HL-60/S4 (cell line): Measurements from ENCODE around the gene ZCCHC14.

Experiments used
- in situ Hi-C: fragments of 300-500 bp; cut with MboI; formaldehyde crosslinking; loops from 2 replicates; pipeline ENCODE4 v1.14.3; 2022; ENCODE audit warnings: low sequenced_read_pairs

ZCCHC14 gene

GRCh38 chr16:87458424-87458915 is 34.4 kb downstream of the ZCCHC14 start:
- in situ Hi-C loops: no loop called here

GRCh38 chr16:87457709-87458423 is 35.0 kb downstream of the ZCCHC14 start:
- in situ Hi-C loops: no loop called here

DNA sequence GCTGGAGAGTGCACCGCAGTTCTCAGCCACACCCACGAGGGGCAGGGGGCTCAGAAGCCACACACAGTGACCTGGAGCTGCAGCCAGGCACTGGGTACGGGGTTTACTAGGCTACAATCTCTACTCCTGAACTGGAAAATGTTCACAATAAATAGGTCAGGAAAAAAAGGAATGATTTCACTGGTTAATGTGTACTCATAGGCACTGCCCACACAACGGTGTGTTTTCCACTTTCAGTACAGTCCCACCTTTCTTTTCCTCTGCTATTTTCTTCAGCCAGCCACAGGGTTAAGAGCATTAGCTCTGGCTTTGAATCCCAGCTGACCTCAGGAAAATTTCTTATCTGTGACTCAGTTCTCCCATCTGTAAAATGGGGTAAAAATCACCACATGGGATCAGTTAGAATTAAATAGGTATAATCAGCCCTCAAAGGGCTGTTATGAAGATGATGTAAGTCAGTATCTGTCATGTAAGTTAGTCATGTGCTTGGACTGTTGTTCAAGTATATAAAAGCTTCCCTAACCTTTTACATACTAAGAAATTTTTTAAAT is 35.7 kb downstream of the ZCCHC14 start:
- in situ Hi-C loops: no loop called here

GRCh38 chr16:87454391-87454790 is 38.4 kb downstream of the ZCCHC14 start:
- in situ Hi-C loops: no loop called here

DNA sequence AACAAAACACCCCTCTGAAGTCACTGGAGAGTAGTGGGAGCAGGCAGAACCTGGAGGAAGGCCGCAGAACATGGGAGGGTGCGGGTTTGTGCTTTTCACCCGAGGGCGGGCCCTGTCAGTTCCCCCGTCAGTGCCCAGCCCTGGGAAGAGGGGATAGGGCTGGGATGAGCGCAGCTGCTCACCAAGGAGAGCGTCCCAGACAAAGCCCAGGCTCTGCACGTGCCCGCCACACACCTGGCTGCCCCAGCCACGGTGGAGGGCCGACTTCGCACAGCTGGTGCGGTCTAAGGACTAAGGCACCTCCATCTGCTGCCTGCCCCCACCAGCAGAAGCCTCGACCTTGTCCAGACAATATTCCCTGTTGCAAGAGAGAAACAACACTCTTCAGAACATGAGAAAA is 39.5 kb downstream of the ZCCHC14 start:
- in situ Hi-C loops: no loop called here

DNA sequence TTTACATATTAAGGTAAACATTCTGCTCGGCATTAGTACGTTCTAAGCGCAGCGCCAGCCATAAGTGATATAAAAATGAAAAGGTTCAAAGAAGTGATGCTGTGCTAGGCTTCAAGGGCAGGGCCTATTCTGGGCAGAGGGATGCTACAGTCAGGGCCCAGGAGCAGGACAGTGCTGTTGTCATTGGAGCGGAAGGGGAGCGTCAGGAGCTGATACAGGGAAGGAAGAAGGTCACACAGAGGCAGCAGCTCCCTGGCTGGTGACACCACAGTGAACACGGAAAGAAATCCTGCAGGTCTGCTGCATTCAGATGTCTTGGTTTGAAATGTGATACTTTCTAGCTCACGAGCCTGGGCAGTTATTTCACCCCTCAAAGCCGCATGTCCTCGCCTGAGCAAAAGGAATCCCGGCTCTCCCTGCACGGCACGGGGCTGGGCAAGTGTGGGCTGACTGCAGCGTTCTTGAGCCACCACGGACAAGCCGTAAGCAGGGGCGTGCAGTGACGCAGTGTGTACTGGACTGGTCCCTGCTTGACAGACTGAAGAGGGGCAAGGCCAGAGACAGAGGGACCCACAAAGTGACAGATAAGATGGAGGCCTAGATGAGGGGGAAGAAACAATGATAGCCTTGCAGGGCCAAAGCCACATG is 41.1 kb downstream of the ZCCHC14 start:
- in situ Hi-C loops: no loop called here

- in situ Hi-C loops: no loop called here
These were observed 44.0 kb downstream of the ZCCHC14 start for GRCh38 chr16:87448866-87449265.

- in situ Hi-C loops: no loop called here
These were observed 45.5 kb downstream of the ZCCHC14 start for GRCh38 chr16:87447323-87447722.

DNA sequence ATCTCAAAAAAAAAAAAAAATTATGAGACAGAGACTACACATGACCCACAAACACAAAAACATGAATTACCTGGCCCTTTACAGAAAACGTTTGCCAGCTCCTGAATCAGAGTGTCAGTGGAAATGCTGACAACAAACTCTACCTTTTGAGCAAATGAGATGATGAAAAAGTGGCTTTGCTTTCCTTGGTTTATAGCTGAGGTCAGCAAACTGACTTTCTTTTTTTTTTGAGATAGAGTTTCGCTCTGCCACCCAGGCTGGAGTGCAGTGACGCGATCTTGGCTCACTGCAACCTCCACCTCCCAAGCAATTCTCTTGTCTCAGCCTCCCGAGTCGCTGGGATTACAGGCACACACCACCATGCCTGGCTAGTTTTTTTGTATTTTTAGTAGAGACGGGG is 46.3 kb downstream of the ZCCHC14 start:
- in situ Hi-C loops: no loop called here

DNA sequence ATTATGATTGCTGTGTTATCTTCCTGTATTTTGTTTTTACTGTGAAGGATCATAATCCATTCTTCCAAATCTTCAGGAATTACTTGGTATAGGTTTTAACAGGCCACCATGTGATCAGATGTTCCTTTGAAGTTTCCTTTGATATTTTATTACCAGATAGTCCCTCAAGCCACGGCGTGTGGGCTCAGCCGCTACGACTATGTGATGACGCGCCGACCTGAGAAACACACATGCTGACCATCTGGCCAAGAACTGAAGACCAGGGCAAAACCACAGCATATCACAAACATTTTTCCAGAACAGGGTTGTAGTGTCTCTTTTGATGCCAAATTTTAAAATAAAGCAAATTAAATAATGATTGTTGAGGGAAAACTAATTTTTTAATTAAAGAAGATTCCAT is 47.3 kb downstream of the ZCCHC14 start:
- in situ Hi-C loops: no loop called here

GRCh38 chr16:87443964-87444363 is 48.9 kb downstream of the ZCCHC14 start:
- in situ Hi-C loops: no loop called here

DNA sequence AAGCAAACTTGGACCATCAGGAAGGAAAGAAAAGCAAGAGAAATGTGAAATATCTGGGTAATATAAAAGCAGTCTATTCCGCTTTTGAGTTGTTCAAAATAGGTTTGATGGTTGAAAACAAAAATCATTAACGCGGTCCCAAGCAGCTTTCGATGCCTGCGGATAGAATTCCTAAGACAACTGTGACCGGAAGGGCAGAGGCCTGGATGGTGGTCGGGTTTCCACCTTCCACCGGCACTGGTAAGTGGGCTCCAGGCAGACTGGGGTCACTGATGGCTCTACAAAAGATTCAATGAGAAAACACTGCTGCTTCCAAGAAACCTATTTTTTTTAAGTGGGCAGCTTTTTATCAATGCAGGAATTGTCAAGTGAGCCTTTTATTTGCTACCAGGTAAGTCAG is 49.8 kb downstream of the ZCCHC14 start:
- in situ Hi-C loops: no loop called here

DNA sequence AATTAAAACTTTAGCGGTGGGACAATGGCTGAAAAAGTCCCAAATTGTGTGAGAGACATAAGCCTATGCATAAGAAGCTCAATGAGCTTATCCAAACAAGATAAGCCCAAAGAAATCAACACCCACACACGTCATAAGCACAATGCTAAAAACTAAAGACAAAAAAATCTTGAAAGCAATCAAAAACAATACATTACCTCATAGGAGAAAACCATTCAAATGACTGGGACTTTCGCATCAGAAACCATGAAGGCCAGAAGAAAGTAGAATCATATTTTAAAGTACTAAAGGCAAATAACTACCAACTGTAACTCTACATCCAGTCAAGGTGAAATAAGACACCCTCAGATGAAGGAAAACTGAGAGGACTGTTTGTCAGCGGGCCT is 50.2 kb downstream of the ZCCHC14 start:
- in situ Hi-C loops: no loop called here

DNA sequence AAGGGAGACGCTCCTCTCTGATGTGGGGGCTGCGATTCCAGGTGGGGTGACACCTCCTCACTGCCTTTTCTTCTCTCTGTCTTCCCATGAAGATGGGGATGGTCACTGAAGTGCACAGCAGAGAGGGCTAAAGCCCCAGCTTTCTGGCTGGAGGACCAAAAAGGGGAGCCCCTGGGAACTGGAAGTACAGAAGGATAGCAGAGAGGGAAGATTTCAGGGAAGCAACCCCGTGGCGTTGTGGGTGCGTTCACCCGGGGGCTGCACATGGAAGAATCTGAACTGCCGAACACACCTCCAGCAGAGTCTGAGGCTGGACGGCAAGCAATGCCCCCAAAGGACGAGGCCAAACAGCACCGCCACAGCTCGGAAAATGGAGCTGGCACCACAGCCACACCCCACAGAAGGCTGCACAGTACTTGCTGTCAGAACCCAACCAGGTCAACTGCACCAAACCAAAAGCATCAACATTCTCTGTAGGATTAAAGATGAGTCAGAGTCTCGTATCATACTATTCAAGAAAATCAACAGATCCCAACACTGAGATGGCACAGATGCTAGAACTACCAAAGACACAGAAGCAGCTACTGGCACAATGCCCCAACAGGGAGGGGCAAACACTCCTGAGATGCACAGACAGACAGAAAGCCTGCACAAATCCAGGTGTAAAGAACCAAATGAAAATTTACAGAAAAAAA is 50.8 kb downstream of the ZCCHC14 start:
- in situ Hi-C loops: no loop called here

DNA sequence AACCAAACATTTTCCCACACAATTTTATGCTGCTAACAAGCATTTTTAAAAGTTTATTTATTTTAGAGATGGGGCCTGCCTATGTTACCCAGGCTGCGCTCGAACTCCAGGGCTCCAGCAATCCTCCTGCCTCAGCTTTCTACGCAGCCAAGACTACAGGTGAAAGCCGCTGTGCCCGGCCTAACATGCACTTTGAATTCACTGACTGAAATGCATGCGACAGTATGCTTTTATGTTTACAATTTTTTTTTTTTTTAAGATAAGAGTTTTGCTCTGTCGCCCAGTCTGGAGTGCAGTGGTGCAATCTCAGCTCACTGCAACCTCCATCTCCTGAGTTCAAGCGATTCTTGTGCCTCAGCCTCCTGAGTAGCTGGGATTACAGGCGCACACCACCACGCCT is 52.9 kb downstream of the ZCCHC14 start:
- in situ Hi-C loops: no loop called here

GRCh38 chr16:87438611-87438985 is 54.2 kb downstream of the ZCCHC14 start:
- in situ Hi-C loops: no loop called here

- in situ Hi-C loops: no loop called here
These were observed 54.8 kb downstream of the ZCCHC14 start for GRCh38 chr16:87437911-87438610.

DNA sequence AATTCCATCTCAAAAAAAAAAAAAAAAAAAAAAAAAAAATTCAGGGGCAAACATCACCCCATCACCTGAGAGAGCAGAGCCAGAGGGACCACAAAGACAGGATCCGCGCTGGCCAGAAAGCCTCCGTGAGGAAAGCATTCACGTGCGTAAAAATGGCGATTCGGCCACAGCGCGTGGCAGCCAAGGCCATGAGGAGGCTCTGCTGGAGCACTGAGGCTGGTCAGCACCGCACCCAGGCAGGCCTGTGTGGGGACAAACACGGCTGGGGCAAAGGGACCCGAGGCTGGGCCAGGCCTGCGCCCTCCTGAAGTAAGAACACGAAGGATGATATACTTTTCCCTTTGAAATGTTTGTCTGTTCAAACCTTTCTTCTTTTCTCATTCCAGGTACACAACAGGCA is 55.5 kb downstream of the ZCCHC14 start:
- in situ Hi-C loops: no loop called here

- in situ Hi-C loops: no loop called here
These were observed 56.3 kb downstream of the ZCCHC14 start for GRCh38 chr16:87436225-87437172.
